Hepatocyte (in vitro differentiated cells): ENCODE measurements around the gene ZCCHC24.

ENCODE experiments used
- EZH2 ChIP-seq: fragments of 200-600 bp; sonication (generic); IDR thresholded peaks from 2 replicates; pipeline ENCODE4 v1.6.1; 2016; ENCODE audit warnings: antibody characterized with exemption, mild to moderate bottlenecking, borderline replicate concordance
- TF ChIP-seq, protein P1 (sequence below): fragments of 200-600 bp; sonication (generic); IDR thresholded peaks from 2 replicates; pipeline ENCODE4 v1.5.1; 2016; ENCODE audit warnings: antibody characterized with exemption, mild to moderate bottlenecking; ENCODE audit not compliant: poor library complexity

- TF ChIP-seq, protein P1, sequence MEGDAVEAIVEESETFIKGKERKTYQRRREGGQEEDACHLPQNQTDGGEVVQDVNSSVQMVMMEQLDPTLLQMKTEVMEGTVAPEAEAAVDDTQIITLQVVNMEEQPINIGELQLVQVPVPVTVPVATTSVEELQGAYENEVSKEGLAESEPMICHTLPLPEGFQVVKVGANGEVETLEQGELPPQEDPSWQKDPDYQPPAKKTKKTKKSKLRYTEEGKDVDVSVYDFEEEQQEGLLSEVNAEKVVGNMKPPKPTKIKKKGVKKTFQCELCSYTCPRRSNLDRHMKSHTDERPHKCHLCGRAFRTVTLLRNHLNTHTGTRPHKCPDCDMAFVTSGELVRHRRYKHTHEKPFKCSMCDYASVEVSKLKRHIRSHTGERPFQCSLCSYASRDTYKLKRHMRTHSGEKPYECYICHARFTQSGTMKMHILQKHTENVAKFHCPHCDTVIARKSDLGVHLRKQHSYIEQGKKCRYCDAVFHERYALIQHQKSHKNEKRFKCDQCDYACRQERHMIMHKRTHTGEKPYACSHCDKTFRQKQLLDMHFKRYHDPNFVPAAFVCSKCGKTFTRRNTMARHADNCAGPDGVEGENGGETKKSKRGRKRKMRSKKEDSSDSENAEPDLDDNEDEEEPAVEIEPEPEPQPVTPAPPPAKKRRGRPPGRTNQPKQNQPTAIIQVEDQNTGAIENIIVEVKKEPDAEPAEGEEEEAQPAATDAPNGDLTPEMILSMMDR = no peak
- TF ChIP-seq EZH2 = no peak
Observed at GRCh38 chr10:79367426-79368189, 77.8 kb downstream of the ZCCHC24 start.
